ENCODE results near the gene SNRNP200. TPM values are rescaled to one million over a fixed set of nuclear protein-coding genes. Genes with fewer than 3 reads are reported as not detected.

The SNRNP200 gene
- total RNA-seq (58.6 and 85.3 TPM in 2 replicates), polyA plus RNA-seq (96.4 and 97.1 TPM in 2 replicates)

DNA sequence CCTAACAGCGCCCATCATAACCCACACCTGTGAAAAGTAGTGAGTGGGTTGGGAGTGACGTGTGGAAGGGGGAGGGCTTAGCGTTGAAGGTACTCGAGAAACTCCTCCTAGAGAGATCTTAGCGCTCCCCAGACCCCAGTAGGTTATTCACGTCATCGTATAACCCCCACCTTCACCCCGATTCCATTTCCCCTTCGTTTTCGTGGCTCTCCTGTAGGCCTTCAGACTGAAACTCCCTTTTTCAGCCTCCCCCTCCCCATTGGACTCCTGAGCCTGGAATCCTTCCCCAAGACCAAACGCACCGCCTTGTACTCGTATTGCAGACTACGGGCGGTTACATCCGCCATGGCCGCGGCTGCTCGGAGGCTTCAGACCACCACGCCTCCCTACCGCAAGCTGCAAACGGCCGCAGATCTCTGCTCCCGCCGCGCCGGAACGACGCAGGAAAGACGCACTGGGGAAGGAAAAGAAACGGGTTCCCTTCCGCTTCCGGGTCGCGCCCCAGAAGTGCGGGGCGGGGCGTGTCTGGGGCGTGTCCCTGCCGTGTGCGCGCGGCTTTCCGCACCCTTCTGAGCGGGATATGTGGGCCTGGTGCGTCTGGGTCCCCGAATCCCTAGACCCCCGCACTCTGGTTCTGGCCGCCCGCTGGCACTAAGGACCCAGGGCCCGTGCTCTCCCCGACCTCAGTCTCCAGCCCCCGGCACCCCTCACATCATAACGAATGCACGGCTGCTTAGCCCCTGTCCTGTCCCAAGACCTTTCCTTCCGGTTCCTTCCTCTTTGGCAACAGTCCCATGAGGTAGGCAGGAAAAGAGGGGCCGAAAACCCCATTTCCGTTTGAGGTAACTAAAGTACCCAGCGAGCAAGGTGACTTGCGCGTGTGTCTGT is at the start of gene SNRNP200:
Gene SNRNP200, minus strand, starts transcription at position 456 of the 888 bp plus-strand sequence. Its CDS starts 109 bp downstream, at position 347.
- Histone ChIP-seq H3K9me3 (ENCODE audit: low read depth) (no peaks in the 10 kb centered on the region), H3K27me3 (no peaks in the 10 kb centered on the region), H3K4me3 (peak within 1 kb of the TSS; percentile 88), H3K4me1 (ENCODE audit: low read depth) (peaks cover 4% of the 10 kb centered on the region), H3K36me3 (peaks cover 28% of the 10 kb centered on the region), H3K27ac (peak within 1 kb of the TSS; percentile 80)
- TF ChIP-seq, protein P1, sequence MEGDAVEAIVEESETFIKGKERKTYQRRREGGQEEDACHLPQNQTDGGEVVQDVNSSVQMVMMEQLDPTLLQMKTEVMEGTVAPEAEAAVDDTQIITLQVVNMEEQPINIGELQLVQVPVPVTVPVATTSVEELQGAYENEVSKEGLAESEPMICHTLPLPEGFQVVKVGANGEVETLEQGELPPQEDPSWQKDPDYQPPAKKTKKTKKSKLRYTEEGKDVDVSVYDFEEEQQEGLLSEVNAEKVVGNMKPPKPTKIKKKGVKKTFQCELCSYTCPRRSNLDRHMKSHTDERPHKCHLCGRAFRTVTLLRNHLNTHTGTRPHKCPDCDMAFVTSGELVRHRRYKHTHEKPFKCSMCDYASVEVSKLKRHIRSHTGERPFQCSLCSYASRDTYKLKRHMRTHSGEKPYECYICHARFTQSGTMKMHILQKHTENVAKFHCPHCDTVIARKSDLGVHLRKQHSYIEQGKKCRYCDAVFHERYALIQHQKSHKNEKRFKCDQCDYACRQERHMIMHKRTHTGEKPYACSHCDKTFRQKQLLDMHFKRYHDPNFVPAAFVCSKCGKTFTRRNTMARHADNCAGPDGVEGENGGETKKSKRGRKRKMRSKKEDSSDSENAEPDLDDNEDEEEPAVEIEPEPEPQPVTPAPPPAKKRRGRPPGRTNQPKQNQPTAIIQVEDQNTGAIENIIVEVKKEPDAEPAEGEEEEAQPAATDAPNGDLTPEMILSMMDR (IDR thresholded peaks at IDR 0.05; ENCODE audit: low read depth, low read length): no peak
- DNase-seq (ENCODE audit: low read depth in 1 of 2, low spot score in 1 of 2): peak; percentile 86 to 91

DNA sequence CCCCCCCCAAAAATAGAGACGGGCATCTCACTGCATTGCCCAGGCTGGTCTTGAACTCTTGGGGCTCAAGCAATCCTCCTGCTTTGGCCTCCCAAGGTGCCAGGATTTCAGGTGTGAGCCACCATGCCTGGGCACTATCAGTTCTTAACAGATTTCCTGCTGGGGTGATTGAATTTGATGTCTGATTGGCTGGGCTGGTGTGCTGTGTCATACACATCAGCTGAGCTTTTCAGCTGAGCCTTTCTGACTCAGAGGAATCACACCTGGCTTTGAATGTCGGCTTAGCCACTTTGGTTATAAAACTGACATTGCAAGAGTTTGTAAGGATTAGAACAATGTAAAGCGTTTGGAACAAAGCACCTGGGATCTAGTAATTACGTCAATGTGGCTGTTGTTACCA is 49.1 kb upstream of the SNRNP200 start:
- H3K9me3 ChIP-seq (ENCODE audit: low read depth): no peaks in the 10 kb centered on the region
- H3K4me3 ChIP-seq: no peak overlapping the region
- H3K27me3 ChIP-seq: no peaks in the 10 kb centered on the region
- no peaks in the 10 kb centered on the region for H3K36me3 ChIP-seq
- no peaks in the 10 kb centered on the region for H3K4me1 ChIP-seq (ENCODE audit: low read depth)
- H3K27ac ChIP-seq: no peak overlapping the region
- TF ChIP-seq, protein P1 (IDR thresholded peaks at IDR 0.05; ENCODE audit: low read depth, low read length): no peak
- no peak for DNase-seq (ENCODE audit: low read depth in 1 of 2, low spot score in 1 of 2)

DNA sequence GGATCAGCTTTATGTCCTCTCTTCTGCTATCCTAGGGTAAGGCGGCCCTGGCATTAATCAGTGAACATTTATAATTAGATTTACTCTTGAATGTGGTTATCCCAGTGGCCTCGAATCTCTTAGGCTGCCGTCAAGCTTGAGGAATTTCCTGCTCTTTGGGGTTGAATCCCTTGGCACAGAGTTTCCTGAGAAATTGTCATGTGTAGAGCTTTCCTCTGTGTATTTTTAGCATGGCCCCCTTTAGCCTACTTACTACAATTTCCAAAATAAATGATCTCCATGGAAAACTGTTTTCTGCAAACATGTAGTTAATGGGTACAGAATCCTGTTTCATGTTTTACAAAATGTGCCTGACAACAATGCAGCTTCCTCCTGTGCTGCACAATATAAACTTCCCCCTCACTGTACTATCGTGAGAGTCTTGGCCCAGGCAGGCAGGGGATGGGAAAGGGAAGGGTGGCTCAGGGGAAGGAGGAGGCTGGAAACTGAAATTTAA is 48.3 kb upstream of the SNRNP200 start:
- Histone ChIP-seq H3K4me1 (ENCODE audit: low read depth) (no peaks in the 10 kb centered on the region), H3K9me3 (ENCODE audit: low read depth) (no peaks in the 10 kb centered on the region), H3K27me3 (no peaks in the 10 kb centered on the region), H3K27ac (no peak overlapping the region), H3K4me3 (no peak overlapping the region), H3K36me3 (no peaks in the 10 kb centered on the region)
- TF ChIP-seq, protein P1 (IDR thresholded peaks at IDR 0.05; ENCODE audit: low read depth, low read length): no peak
- peak in 1 of 2 donors; percentile 41 for DNase-seq (ENCODE audit: low read depth in 1 of 2, low spot score in 1 of 2)

DNA sequence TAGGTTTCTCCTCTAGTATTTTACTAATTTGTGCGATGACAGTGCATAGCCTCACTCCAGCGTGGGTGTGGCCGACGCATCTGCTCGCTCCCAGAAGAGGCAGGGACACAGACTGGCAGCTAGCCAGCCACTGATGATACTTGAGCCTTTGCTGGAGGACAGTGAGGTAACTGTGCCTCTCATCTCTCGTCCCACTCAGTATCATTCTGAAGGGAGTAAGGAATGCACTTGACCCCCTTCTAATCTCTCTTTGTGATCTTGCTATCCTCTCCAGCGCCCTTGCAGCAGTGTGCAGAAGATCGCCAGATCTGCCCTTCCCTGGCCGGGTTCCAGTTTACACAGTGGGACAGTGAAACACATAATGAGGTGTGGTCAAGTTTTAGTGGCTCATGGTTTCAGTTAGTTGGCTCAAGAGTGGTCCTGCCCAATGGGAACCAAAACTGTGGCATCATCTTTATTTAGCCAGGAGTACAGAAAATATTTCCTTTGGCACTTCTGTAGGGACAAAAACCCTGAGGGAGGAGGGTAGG is 47.8 kb upstream of the SNRNP200 start:
- no peak for DNase-seq (ENCODE audit: low read depth in 1 of 2, low spot score in 1 of 2)
- H3K9me3 ChIP-seq (ENCODE audit: low read depth): no peaks in the 10 kb centered on the region
- H3K27ac ChIP-seq: no peak overlapping the region
- no peaks in the 10 kb centered on the region for H3K27me3 ChIP-seq
- H3K36me3 ChIP-seq: no peaks in the 10 kb centered on the region
- H3K4me1 ChIP-seq (ENCODE audit: low read depth): no peaks in the 10 kb centered on the region
- TF ChIP-seq, protein P1 (IDR thresholded peaks at IDR 0.05; ENCODE audit: low read depth, low read length): no peak
- H3K4me3 ChIP-seq: no peak overlapping the region

DNA sequence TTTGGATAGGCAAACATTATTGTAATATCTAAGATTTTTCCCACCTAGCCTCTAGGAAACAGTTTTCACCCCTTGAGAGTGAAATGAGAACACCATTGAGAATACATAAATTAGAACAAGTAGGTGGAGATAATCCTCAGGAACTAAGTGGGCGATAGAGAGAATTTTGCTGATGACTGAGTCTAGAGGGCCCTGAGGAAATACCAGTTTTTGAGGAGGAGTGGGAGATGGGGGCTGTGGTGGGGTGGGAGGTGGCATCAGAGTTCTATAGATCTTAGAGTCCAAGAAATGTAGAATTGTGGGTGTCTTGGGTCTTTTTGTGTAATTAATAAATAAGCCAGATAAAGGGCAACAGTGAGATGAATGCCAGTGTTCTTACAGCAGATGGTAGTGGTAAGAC is 42.0 kb upstream of the SNRNP200 start:
- H3K9me3 ChIP-seq (ENCODE audit: low read depth): no peaks in the 10 kb centered on the region

More for the DNA sequence above, 42.0 kb upstream of the SNRNP200 start:
- no peaks in the 10 kb centered on the region for H3K4me1 ChIP-seq (ENCODE audit: low read depth)
- H3K4me3 ChIP-seq: no peak overlapping the region
- TF ChIP-seq, protein P1 (IDR thresholded peaks at IDR 0.05; ENCODE audit: low read depth, low read length): no peak
- no peaks in the 10 kb centered on the region for H3K27me3 ChIP-seq
- H3K27ac ChIP-seq: no peak overlapping the region
- no peaks in the 10 kb centered on the region for H3K36me3 ChIP-seq
- DNase-seq (ENCODE audit: low read depth in 1 of 2, low spot score in 1 of 2): no peak

Data from cardiac muscle cell (in vitro differentiated cells and primary cell).